Uterus (tissue), 2 donors: ENCODE measurements around the gene TCEA2.

Experiments
- POLR2A ChIP-seq, 2 donors: fragments of 450-650 bp; IDR thresholded peaks; one replicate each; pipeline ENCODE4 v1.6.1; 2016; ENCODE audit warnings: antibody characterized with exemption in 2 of 2, mild to moderate bottlenecking in 1 of 2, moderate library complexity in 1 of 2
- TF ChIP-seq, protein P1 (sequence below), 4 experiments: fragments of 200-600 bp in 2 of 4; fragments of 450-650 bp in 2 of 4; sonication (generic) in 2 of 4; IDR thresholded peaks; one replicate each; pipeline ENCODE4 v1.5.1; 2016 to 2019; ENCODE audit warnings: antibody characterized with exemption in 4 of 4, mild to moderate bottlenecking in 2 of 4, moderate library complexity in 1 of 4

GRCh38 chr20:64068386-64069208, 5.6 kb downstream of the TCEA2 start:
- TF ChIP-seq, protein P1, sequence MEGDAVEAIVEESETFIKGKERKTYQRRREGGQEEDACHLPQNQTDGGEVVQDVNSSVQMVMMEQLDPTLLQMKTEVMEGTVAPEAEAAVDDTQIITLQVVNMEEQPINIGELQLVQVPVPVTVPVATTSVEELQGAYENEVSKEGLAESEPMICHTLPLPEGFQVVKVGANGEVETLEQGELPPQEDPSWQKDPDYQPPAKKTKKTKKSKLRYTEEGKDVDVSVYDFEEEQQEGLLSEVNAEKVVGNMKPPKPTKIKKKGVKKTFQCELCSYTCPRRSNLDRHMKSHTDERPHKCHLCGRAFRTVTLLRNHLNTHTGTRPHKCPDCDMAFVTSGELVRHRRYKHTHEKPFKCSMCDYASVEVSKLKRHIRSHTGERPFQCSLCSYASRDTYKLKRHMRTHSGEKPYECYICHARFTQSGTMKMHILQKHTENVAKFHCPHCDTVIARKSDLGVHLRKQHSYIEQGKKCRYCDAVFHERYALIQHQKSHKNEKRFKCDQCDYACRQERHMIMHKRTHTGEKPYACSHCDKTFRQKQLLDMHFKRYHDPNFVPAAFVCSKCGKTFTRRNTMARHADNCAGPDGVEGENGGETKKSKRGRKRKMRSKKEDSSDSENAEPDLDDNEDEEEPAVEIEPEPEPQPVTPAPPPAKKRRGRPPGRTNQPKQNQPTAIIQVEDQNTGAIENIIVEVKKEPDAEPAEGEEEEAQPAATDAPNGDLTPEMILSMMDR (IDR thresholded peaks at IDR 0.05) = no peak
- no peak for TF ChIP-seq POLR2A (IDR thresholded peaks at IDR 0.05)
